GM18502 (cell line): Measurements from ENCODE around the gene DRAXIN.

Experiments
- ATAC-seq: cut with Tn5 transposase; IDR thresholded peaks from one replicate; pipeline ENCODE4 v1.9.1; 2021; ENCODE audit warnings: mild to moderate bottlenecking; ENCODE audit not compliant: unreplicated experiment, poor library complexity

The DRAXIN gene

GRCh38 chr1:11752359-11753088 is 61.0 kb downstream of the DRAXIN start:
- no peak for ATAC-seq

- no peak for ATAC-seq
These were observed 62.2 kb downstream of the DRAXIN start for GRCh38 chr1:11753555-11754208.

GRCh38 chr1:11757047-11757446 is 65.5 kb downstream of the DRAXIN start:
- no peak for ATAC-seq

GRCh38 chr1:11759791-11760190 is 68.3 kb downstream of the DRAXIN start:
- no peak for ATAC-seq

- ATAC-seq: no peak
These were observed 69.8 kb downstream of the DRAXIN start for GRCh38 chr1:11761285-11761684.

- ATAC-seq: no peak
These were observed 70.5 kb downstream of the DRAXIN start, which contains the start of gene C1orf167 for GRCh38 chr1:11761988-11762406. Gene C1orf167, plus strand, starts transcription at chr1:11762193. Its CDS starts 2,208 bp downstream, at chr1:11764401.

- ATAC-seq: no peak
These were observed 72.6 kb downstream of the DRAXIN start for GRCh38 chr1:11764115-11764514.

- no peak for ATAC-seq
These were observed 73.0 kb downstream of the DRAXIN start for GRCh38 chr1:11764519-11764918.

GRCh38 chr1:11765661-11766428 is 74.3 kb downstream of the DRAXIN start:
- no peak for ATAC-seq

- no peak for ATAC-seq
These were observed 74.9 kb downstream of the DRAXIN start for GRCh38 chr1:11766429-11766776.

GRCh38 chr1:11767922-11768704 is 76.6 kb downstream of the DRAXIN start:
- no peak for ATAC-seq

GRCh38 chr1:11768821-11769220 is 77.3 kb downstream of the DRAXIN start:
- ATAC-seq: no peak

GRCh38 chr1:11769274-11769673 is 77.8 kb downstream of the DRAXIN start:
- ATAC-seq: no peak

- ATAC-seq: no peak
These were observed 78.5 kb downstream of the DRAXIN start for GRCh38 chr1:11770011-11770410.

GRCh38 chr1:11771481-11772043 is 80.1 kb downstream of the DRAXIN start:
- ATAC-seq: no peak

- ATAC-seq: no peak
These were observed 80.9 kb downstream of the DRAXIN start for GRCh38 chr1:11772458-11772857.

GRCh38 chr1:11774753-11775152 is 83.2 kb downstream of the DRAXIN start:
- no peak for ATAC-seq
